Smooth muscle cell (in vitro differentiated cells): ENCODE data around the gene ABLIM1. TPM values are rescaled to one million over a fixed set of nuclear protein-coding genes. Genes with fewer than 3 reads are reported as not detected.

ENCODE experiments used
- DNase-seq: peaks from one replicate; lab custom pipeline; 2025; ENCODE audit not compliant: unreplicated experiment; lab: John Stamatoyannopoulos, UW
- H2AFZ ChIP-seq: fragments of 200-600 bp; sonication (generic); 2 replicates; pipeline ENCODE4 v1.6.0; 2016; ENCODE audit warnings: antibody characterized with exemption, low read depth, mild to moderate bottlenecking
- H3F3A ChIP-seq: fragments of 200-600 bp; sonication (generic); 2 replicates; pipeline ENCODE4 v1.6.0; 2017; ENCODE audit warnings: antibody characterized with exemption, low read depth
- H3K27ac ChIP-seq: fragments of 200-600 bp; sonication (generic); 2 replicates; pipeline ENCODE4 v1.5.1; 2016; ENCODE audit warnings: low read depth, mild to moderate bottlenecking
- H3K27me3 ChIP-seq: fragments of 200-600 bp; sonication (generic); 2 replicates; pipeline ENCODE4 v1.6.1; 2016; ENCODE audit warnings: low read depth, mild to moderate bottlenecking
- H3K36me3 ChIP-seq: fragments of 200-600 bp; sonication (generic); 2 replicates; pipeline ENCODE4 v1.5.1; 2016; ENCODE audit warnings: low read depth
- H3K4me1 ChIP-seq: fragments of 200-600 bp; sonication (generic); 2 replicates; pipeline ENCODE4 v1.5.1; 2016; ENCODE audit warnings: low read depth
- H3K4me2 ChIP-seq: fragments of 200-600 bp; sonication (generic); 2 replicates; pipeline ENCODE4 v1.6.0; 2016; ENCODE audit warnings: mild to moderate bottlenecking
- H3K4me3 ChIP-seq: fragments of 200-600 bp; sonication (generic); 2 replicates; pipeline ENCODE4 v1.5.1; 2016; ENCODE audit warnings: mild to moderate bottlenecking
- H3K79me2 ChIP-seq: fragments of 200-600 bp; sonication (generic); 2 replicates; pipeline ENCODE4 v1.6.0; 2016; ENCODE audit warnings: low read depth, mild to moderate bottlenecking
- H3K9ac ChIP-seq: fragments of 200-600 bp; sonication (generic); 2 replicates; pipeline ENCODE4 v1.6.0; 2016; ENCODE audit warnings: low read depth
- H3K9me3 ChIP-seq: fragments of 200-600 bp; sonication (generic); replicated peaks from 2 replicates; pipeline ENCODE4 v1.5.1; 2016; ENCODE audit warnings: low read depth
- H4K20me1 ChIP-seq: fragments of 200-600 bp; sonication (generic); 2 replicates; pipeline ENCODE4 v1.6.0; 2016; ENCODE audit warnings: low read depth
- CTCF ChIP-seq: fragments of 200-600 bp; sonication (generic); IDR thresholded peaks from 2 replicates; pipeline ENCODE4 v1.5.1; 2017; ENCODE audit warnings: borderline replicate concordance, mild to moderate bottlenecking, antibody characterized with exemption; ENCODE audit not compliant: insufficient read depth, poor library complexity, severe bottlenecking
- WGBS: methylation state at CpG from one replicate; pipeline ENCODE4 v1.1.7; 2016; ENCODE audit warnings: low lambda C conversion rate; 5-methylcytosine and 5-hydroxymethylcytosine counted together
- polyA plus RNA-seq: library from polyadenylated mRNA; unstranded; fragments of >200 nt; fragmentation: Nextera tagmentation; extraction: Ambion mirVana; gene quantifications from 2 replicates; pipeline ENCODE4 v1.2.1, GENCODE V29; 2016
- total RNA-seq: library from RNA; depleted of rRNA; stranded (reverse); fragments of >200 nt; gene quantifications from 2 replicates; pipeline ENCODE4 v1.2.3, GENCODE V29; 2014

Gene ABLIM1
- total and polyA plus RNA-seq, 2 experiments from 2014 or later, result 1.6 to 17.6 TPM

DNA sequence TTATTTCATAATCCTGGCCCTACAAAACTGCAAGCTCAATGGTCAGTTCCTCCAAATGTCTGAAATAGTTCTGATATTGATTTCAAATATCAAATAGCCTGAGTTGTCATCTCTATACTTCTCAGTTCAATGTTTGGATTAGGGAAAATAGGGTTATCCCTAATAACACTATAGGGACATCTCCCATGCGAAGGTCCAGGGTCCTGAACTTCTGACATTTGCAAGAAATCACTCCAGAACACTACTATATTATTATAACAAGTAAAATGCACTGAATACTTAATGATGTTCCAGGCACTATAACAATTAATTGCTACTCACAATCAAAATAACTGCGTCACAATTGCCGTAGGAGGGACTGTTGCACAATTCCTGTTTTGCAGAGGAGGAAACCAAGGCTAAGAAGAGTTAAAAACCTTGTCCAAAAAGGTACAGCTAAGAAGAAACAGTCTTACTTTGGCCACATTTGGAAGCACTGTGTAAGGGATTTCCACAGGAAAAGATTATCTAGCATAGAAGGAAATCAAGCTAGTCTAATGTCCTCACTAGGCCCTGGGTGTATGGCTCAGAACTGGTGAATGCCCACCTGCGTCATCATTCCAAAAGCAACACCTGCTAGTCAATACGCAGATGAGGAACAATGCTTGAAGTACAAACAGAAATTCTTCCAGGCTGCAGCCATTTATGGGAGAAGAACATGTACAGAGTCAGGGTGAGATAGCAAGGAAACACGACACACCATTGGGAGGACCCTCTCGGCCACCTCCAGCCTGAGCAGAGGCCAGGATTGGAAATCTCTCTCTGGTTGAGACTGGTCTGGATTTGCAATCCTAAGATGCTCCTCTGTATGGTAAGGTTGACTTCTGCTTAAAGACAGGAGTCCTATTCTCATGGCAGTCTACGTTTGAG, 48.3 kb downstream of the ABLIM1 start:
- no peak overlapping the region for H3K4me3 ChIP-seq
- H4K20me1 ChIP-seq, result no peaks in the 10 kb centered on the region
- H3K4me1 ChIP-seq, result no peaks in the 10 kb centered on the region
- H3K9ac ChIP-seq, result no peak overlapping the region
- no peaks in the 10 kb centered on the region for H3K36me3 ChIP-seq
- WGBS, result 93% methylated on average over 8 of the region's 8 CpGs
- no peak for TF ChIP-seq CTCF
- no peaks in the 10 kb centered on the region for H3K27me3 ChIP-seq
- no peak overlapping the region for H3K4me2 ChIP-seq
- no peak overlapping the region for H3K27ac ChIP-seq
- no peak overlapping the region for H2AFZ ChIP-seq
- no peaks in the 10 kb centered on the region for H3F3A ChIP-seq
- DNase-seq, result no peak
- H3K9me3 ChIP-seq, result no peaks in the 10 kb centered on the region
- H3K79me2 ChIP-seq, result no peaks in the 10 kb centered on the region

DNA sequence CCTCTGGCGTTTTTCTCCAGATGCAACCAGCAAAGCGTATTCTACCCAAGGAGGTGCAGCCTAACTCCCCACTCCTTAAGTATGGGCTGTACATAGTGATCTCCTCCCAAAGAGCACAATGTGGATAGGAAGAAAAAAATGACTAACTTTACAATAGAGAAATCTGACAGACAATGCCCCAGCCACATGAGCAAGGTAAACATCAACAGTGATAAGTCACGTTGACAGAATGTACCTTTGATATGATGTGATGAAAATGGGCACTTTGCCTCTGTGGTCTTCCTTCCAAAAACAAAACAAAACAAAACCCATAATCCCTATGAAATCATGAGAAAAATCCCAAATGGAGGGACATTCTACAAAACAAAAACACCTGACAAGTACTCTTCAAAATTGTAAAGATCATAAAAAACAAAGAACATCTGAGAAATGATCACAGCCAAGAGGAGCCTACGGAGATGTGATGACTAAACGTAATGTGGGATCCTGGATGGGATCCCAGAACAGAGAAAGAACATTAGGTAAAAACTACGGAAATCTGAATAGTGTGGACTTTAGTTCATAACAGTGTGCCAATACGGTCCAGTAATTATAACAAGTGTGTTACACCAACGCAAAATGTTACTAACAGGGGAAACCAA, 50.6 kb downstream of the ABLIM1 start:
- Histone ChIP-seq H3F3A (no peaks in the 10 kb centered on the region), H3K27ac (no peak overlapping the region), H3K36me3 (no peaks in the 10 kb centered on the region), H4K20me1 (no peaks in the 10 kb centered on the region), H3K27me3 (no peaks in the 10 kb centered on the region), H3K4me1 (no peaks in the 10 kb centered on the region), H3K4me2 (no peak overlapping the region), H3K9me3 (no peaks in the 10 kb centered on the region), H2AFZ (no peak overlapping the region), H3K9ac (no peak overlapping the region), H3K79me2 (no peaks in the 10 kb centered on the region), H3K4me3 (no peak overlapping the region)
- 93% methylated on average over 8 of the region's 8 CpGs for WGBS
- no peak for DNase-seq
- no peak for TF ChIP-seq CTCF

DNA sequence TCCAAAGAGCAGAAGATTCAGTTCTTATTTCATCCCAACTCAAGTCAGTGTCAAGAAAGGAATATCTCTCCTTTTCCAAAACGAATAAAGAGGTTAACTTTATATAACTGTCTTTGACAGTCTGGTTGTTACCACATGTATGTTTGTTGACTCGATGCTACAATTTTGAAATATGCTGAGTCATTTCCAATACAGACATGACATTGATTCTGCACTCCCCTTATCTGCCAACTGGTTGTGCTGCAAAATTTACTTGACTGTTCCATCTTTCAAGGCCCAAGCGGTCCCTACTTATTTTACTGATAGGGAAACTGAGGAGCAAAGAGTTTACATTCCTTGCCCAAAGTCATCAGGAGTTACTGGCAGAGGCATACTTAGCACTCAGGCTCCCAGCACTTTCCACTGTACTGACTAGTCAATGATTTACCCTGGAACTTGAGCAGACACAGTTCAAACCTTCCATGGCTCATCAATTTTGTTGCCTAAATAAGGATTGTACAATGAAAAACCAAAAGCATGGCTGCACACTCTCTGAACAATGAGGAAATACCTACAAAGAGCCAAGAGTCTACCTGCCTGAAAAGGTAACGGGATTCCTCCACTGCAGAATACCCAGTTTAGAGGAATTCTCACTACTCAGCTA, 52.8 kb downstream of the ABLIM1 start:
- no peak overlapping the region for H3K4me3 ChIP-seq
- H3F3A ChIP-seq, result no peaks in the 10 kb centered on the region
- no peaks in the 10 kb centered on the region for H3K79me2 ChIP-seq
- H3K9me3 ChIP-seq, result no peaks in the 10 kb centered on the region
- no peak overlapping the region for H3K27ac ChIP-seq
- no peak for TF ChIP-seq CTCF
- H3K4me2 ChIP-seq, result no peak overlapping the region
- H3K36me3 ChIP-seq, result no peaks in the 10 kb centered on the region
- DNase-seq, result no peak
- 88% methylated on average over 4 of the region's 4 CpGs for WGBS
- no peak overlapping the region for H3K9ac ChIP-seq
- no peaks in the 10 kb centered on the region for H3K4me1 ChIP-seq
- no peak overlapping the region for H2AFZ ChIP-seq
- H4K20me1 ChIP-seq, result no peaks in the 10 kb centered on the region
- no peaks in the 10 kb centered on the region for H3K27me3 ChIP-seq
